Measurements from ENCODE around the gene CDK5RAP3. TPM values are rescaled to one million over a fixed set of nuclear protein-coding genes. Genes with fewer than 3 reads are reported as not detected.

CDK5RAP3 gene
- total RNA-seq: 100 to 1,000 TPM; 238 to 349 (median 276) TPM
- polyA plus RNA-seq: 10 to 100 TPM; 72.4 to 86.8 TPM
- total RNA-seq: 38.8 reads per million, percentile 66 among the genes with 10 or more reads in this experiment

- ATAC-seq: peak; percentile 100
- H3K9me3 ChIP-seq (ENCODE audit: control insufficient read depth in 2 of 3, low read length in 3 of 3): no peaks in the 10 kb centered on the region
- intact Hi-C loops (cut with micrococcal nuclease): loop anchor here (1.0 to 5.0 kb wide), 13 partner anchors 22 to 1706 kb away; partner anchors contain the start of genes KPNB1 (in 2 of the 2), NFE2L1 (in 2 of the 2), PNPO (in 2 of the 2) and SCRN2 (in 2 of the 2)
These were observed at the start of gene CDK5RAP3 for GRCh38 chr17:47970725-47971499. TSS of gene CDK5RAP3 (plus strand) at chr17:47971113. CDS start at chr17:47971147, 34 bp downstream.

GRCh38 chr17:47924785-47925677 lies 45.9 kb upstream of the CDK5RAP3 start:
- H3K27me3 ChIP-seq (ENCODE audit: control insufficient read depth in 2 of 2, insufficient read depth in 2 of 2, low read length in 2 of 2): no peaks in the 10 kb centered on the region
- Mint-ChIP-seq H3K9me3 (no peaks in the 10 kb centered on the region), H3K4me3 (no peak overlapping the region), H3K4me1 (peaks cover 0 to 4% (median 0%) of the 10 kb centered on the region in 7 donors), H3K36me3 (peaks cover 16 to 42% (median 19%) of the 10 kb centered on the region in 5 donors), H3K27ac (peak overlapping the region in 1 of 9 donors; percentile 26), H3K27me3 (no peaks in the 10 kb centered on the region)
- no peak overlapping the region for H3K27ac ChIP-seq (ENCODE audit: low read depth, low read length)
- ChIA-PET POLR2A (no interaction called here), CTCF (interaction anchor here (1.2 kb wide), 1 partner anchor 22 kb away, joined by 4 read pairs; no protein-coding TSS in a partner anchor)
- H3K4me1 ChIP-seq (ENCODE audit: control insufficient read depth in 2 of 2, insufficient read depth in 2 of 2, low read length in 2 of 2): no peaks in the 10 kb centered on the region
- H3K36me3 ChIP-seq (ENCODE audit: control insufficient read depth in 2 of 3, insufficient read depth in 3 of 3, low read length in 3 of 3): peaks cover 8 to 83% (median 21%) of the 10 kb centered on the region in 3 experiments
- DNase-seq: no peak
- no peak for ATAC-seq
- H3K4me3 ChIP-seq (ENCODE audit: low read length): no peak overlapping the region
- intact Hi-C loops (cut with micrococcal nuclease): no loop called here
- H3K9me3 ChIP-seq (ENCODE audit: control insufficient read depth in 2 of 3, low read length in 3 of 3): no peaks in the 10 kb centered on the region

More at GRCh38 chr17:47970725-47971499, at the start of gene CDK5RAP3:
- peak within 1 kb of the TSS; percentile 95 to 100 (median 99) for H3K4me3 Mint-ChIP-seq
- DNase-seq: peak; percentile 93 to 99 (median 97)
- POLR2A ChIA-PET: interaction anchor here (0.5 to 3.3 kb wide), 15 partner anchors 9 to 1353 kb away, joined by 3 to 27 read pairs (median 4); partner anchors contain the start of genes NFE2L1, PNPO, SCRN2 and SP2
- Histone ChIP-seq H3K27ac (ENCODE audit: low read depth, low read length) (peak within 1 kb of the TSS; percentile 71), H3K4me3 (ENCODE audit: low read length) (peak within 1 kb of the TSS; percentile 96), H3K27me3 (ENCODE audit: control insufficient read depth in 2 of 2, insufficient read depth in 2 of 2, low read length in 2 of 2) (no peaks in the 10 kb centered on the region), H3K36me3 (ENCODE audit: control insufficient read depth in 2 of 3, insufficient read depth in 3 of 3, low read length in 3 of 3) (peaks cover 0 to 29% (median 0%) of the 10 kb centered on the region in 3 experiments), H3K4me1 (ENCODE audit: control insufficient read depth in 2 of 2, insufficient read depth in 2 of 2, low read length in 2 of 2) (peaks cover 6 to 12% of the 10 kb centered on the region in 2 donors)
- no peaks in the 10 kb centered on the region for H3K27me3 Mint-ChIP-seq
- no peaks in the 10 kb centered on the region for H3K9me3 Mint-ChIP-seq
- CTCF ChIA-PET: interaction anchor here (0.9 to 9.8 kb wide), 14 partner anchors 8 to 129 kb away, joined by 3 to 126 read pairs (median 4); partner anchors contain the start of genes PNPO, SCRN2 and SP2
- peak within 1 kb of the TSS; percentile 83 to 96 (median 93) for H3K27ac Mint-ChIP-seq
- H3K4me1 Mint-ChIP-seq: peaks cover 14 to 41% (median 26%) of the 10 kb centered on the region in 7 donors
- peaks cover 0 to 22% (median 10%) of the 10 kb centered on the region in 5 donors for H3K36me3 Mint-ChIP-seq

- no peaks in the 10 kb centered on the region for H3K9me3 Mint-ChIP-seq
- Histone ChIP-seq H3K9me3 (ENCODE audit: control insufficient read depth in 2 of 3, low read length in 3 of 3) (no peaks in the 10 kb centered on the region), H3K4me3 (ENCODE audit: low read length) (no peak overlapping the region), H3K4me1 (ENCODE audit: control insufficient read depth in 2 of 2, insufficient read depth in 2 of 2, low read length in 2 of 2) (no peaks in the 10 kb centered on the region), H3K36me3 (ENCODE audit: control insufficient read depth in 2 of 3, insufficient read depth in 3 of 3, low read length in 3 of 3) (peaks cover 8 to 89% (median 23%) of the 10 kb centered on the region in 3 experiments), H3K27me3 (ENCODE audit: control insufficient read depth in 2 of 2, insufficient read depth in 2 of 2, low read length in 2 of 2) (no peaks in the 10 kb centered on the region), H3K27ac (ENCODE audit: low read depth, low read length) (no peak overlapping the region)
- DNase-seq: no peak
- ChIA-PET POLR2A (no interaction called here), CTCF (no interaction called here)
- H3K36me3 Mint-ChIP-seq: peaks cover 16 to 46% (median 19%) of the 10 kb centered on the region in 5 donors
- intact Hi-C loops (cut with micrococcal nuclease): no loop called here
- no peak overlapping the region for H3K4me3 Mint-ChIP-seq
- peaks cover 0 to 4% (median 0%) of the 10 kb centered on the region in 7 donors for H3K4me1 Mint-ChIP-seq
- ATAC-seq: no peak
- no peaks in the 10 kb centered on the region for H3K27me3 Mint-ChIP-seq
- peak overlapping the region in 1 of 9 donors; percentile 26 for H3K27ac Mint-ChIP-seq
These were observed 45.3 kb upstream of the CDK5RAP3 start for GRCh38 chr17:47925678-47925988.

- Histone ChIP-seq H3K27me3 (ENCODE audit: control insufficient read depth in 2 of 2, insufficient read depth in 2 of 2, low read length in 2 of 2) (no peaks in the 10 kb centered on the region), H3K27ac (ENCODE audit: low read depth, low read length) (no peak overlapping the region), H3K9me3 (ENCODE audit: control insufficient read depth in 2 of 3, low read length in 3 of 3) (no peaks in the 10 kb centered on the region), H3K36me3 (ENCODE audit: control insufficient read depth in 2 of 3, insufficient read depth in 3 of 3, low read length in 3 of 3) (peaks cover 8 to 77% (median 23%) of the 10 kb centered on the region in 3 experiments), H3K4me3 (ENCODE audit: low read length) (no peak overlapping the region), H3K4me1 (ENCODE audit: control insufficient read depth in 2 of 2, insufficient read depth in 2 of 2, low read length in 2 of 2) (no peaks in the 10 kb centered on the region)
- peaks cover 0 to 5% (median 0%) of the 10 kb centered on the region in 7 donors for H3K4me1 Mint-ChIP-seq
- intact Hi-C loops (cut with micrococcal nuclease): no loop called here
- H3K4me3 Mint-ChIP-seq: no peak overlapping the region
- H3K9me3 Mint-ChIP-seq: no peaks in the 10 kb centered on the region
- no peaks in the 10 kb centered on the region for H3K27me3 Mint-ChIP-seq
- DNase-seq (no peak), ATAC-seq (no peak)
- H3K36me3 Mint-ChIP-seq: peaks cover 11 to 32% (median 17%) of the 10 kb centered on the region in 5 donors
- H3K27ac Mint-ChIP-seq: no peak overlapping the region
- CTCF ChIA-PET: no interaction called here
- POLR2A ChIA-PET: no interaction called here
These were observed 43.0 kb upstream of the CDK5RAP3 start for GRCh38 chr17:47927821-47928400.

GRCh38 chr17:47928415-47928814 lies 42.5 kb upstream of the CDK5RAP3 start:
- DNase-seq: no peak
- POLR2A ChIA-PET: interaction anchor here (0.7 kb wide), 1 partner anchor 92 kb away, joined by 4 read pairs; no protein-coding TSS in a partner anchor
- Histone ChIP-seq H3K9me3 (ENCODE audit: control insufficient read depth in 2 of 3, low read length in 3 of 3) (no peaks in the 10 kb centered on the region), H3K4me1 (ENCODE audit: control insufficient read depth in 2 of 2, insufficient read depth in 2 of 2, low read length in 2 of 2) (no peaks in the 10 kb centered on the region), H3K36me3 (ENCODE audit: control insufficient read depth in 2 of 3, insufficient read depth in 3 of 3, low read length in 3 of 3) (peaks cover 8 to 75% (median 23%) of the 10 kb centered on the region in 3 experiments), H3K27me3 (ENCODE audit: control insufficient read depth in 2 of 2, insufficient read depth in 2 of 2, low read length in 2 of 2) (no peaks in the 10 kb centered on the region), H3K4me3 (ENCODE audit: low read length) (no peak overlapping the region), H3K27ac (ENCODE audit: low read depth, low read length) (no peak overlapping the region)
- peak overlapping the region in 2 of 9 donors; percentile 76 to 89 for H3K27ac Mint-ChIP-seq
- no peaks in the 10 kb centered on the region for H3K9me3 Mint-ChIP-seq
- peaks cover 9 to 27% (median 14%) of the 10 kb centered on the region in 5 donors for H3K36me3 Mint-ChIP-seq
- CTCF ChIA-PET: interaction anchor here (1.9 kb wide), 1 partner anchor 13 kb away, joined by 5 read pairs; the partner anchor contains the start of gene PNPO
- H3K4me1 Mint-ChIP-seq: peaks cover 0 to 5% (median 0%) of the 10 kb centered on the region in 7 donors
- H3K4me3 Mint-ChIP-seq: no peak overlapping the region
- ATAC-seq: no peak
- no peaks in the 10 kb centered on the region for H3K27me3 Mint-ChIP-seq
- intact Hi-C loops (cut with micrococcal nuclease): no loop called here
